Measurements from ENCODE around the gene CFAP20DC.

DNA sequence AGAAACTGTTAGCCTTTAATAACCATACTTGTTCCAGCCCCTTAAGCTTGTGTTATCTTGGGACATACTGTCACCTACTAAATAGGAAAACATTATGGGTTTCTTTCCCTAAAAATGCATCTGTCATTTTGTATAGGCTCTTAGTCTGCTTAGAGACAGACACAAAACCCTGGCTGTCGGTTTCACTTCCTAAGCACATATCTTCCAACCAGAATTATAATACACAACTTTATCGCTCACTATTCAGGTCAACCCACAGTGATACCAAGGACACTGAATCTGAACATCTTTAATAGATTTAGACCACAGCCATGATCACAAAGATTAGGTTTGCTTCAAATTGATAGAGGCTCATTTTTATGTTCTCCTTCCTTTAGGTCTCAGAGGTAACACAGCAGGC, 111.8 kb downstream of the CFAP20DC start:
- TF ChIP-seq RCOR1 (IDR thresholded peaks at IDR 0.05; ENCODE audit: low read depth, low read length) (no peak), POLR2A (IDR thresholded peaks at IDR 0.05; ENCODE audit: low read length) (no peak), CHD2 (IDR thresholded peaks at IDR 0.05; ENCODE audit: low read length, partially characterized antibody) (no peak), HOXA7 (CRISPR knock-in tag; IDR thresholded peaks at IDR 0.05) (no peak), EP300 (IDR thresholded peaks at IDR 0.05) (no peak), HMGXB4 (CRISPR knock-in tag; IDR thresholded peaks at IDR 0.05; ENCODE audit: borderline replicate concordance) (no peak)

Measured in A549 (cell line).